Kidney (tissue), 14 donors: ENCODE measurements around the gene FANCC. TPM values are rescaled to one million over a fixed set of nuclear protein-coding genes. Genes with fewer than 3 reads are reported as not detected.

ENCODE experiments used
- DNase-seq, 5 donors: peaks; one replicate each; pipeline ENCODE4 v3.0.0-alpha.2; 2013 to 2020
- FAIRE-seq: peaks from 2 replicates; lab custom pipeline; 2012; peaks lifted over from hg19 to GRCh38; lab: Jason Lieb, UNC
- H3K27ac ChIP-seq, 2 donors: one replicate each; pipeline ENCODE4 v1.7.0; 2013; ENCODE audit warnings: low read depth in 2 of 2, low read length in 2 of 2, inconsistent platforms in 1 of 2
- H3K27me3 ChIP-seq: one replicate; pipeline ENCODE4 v1.7.1; 2013; ENCODE audit warnings: low read length, inconsistent platforms; ENCODE audit not compliant: control insufficient read depth, insufficient read depth
- H3K36me3 ChIP-seq, 3 donors: one replicate each; pipeline versions ENCODE4 v1.7.0 to v1.7.1; 2013; ENCODE audit warnings: low read length in 3 of 3, control low read depth in 1 of 3, inconsistent platforms in 1 of 3; ENCODE audit not compliant: insufficient read depth in 3 of 3, control insufficient read depth in 2 of 3
- H3K4me1 ChIP-seq, 3 donors: one replicate each; pipeline versions ENCODE4 v1.7.0 to v1.7.1; 2013; ENCODE audit warnings: low read length in 3 of 3, inconsistent platforms in 1 of 3, low read depth in 1 of 3; ENCODE audit not compliant: control insufficient read depth in 2 of 3, insufficient read depth in 2 of 3
- H3K4me3 ChIP-seq, 3 donors: one replicate each; pipeline versions ENCODE4 v1.7.0 to v1.8.1; 2013; ENCODE audit warnings: low read length in 3 of 3, control low read depth in 1 of 3, inconsistent platforms in 1 of 3
- H3K9ac ChIP-seq, 3 donors: one replicate each; pipeline versions ENCODE4 v1.7.0 to v1.7.1; 2013; ENCODE audit warnings: low read length in 3 of 3, control low read depth in 1 of 3, inconsistent platforms in 1 of 3
- H3K9me3 ChIP-seq, 3 donors: one replicate each; pipeline versions ENCODE4 v1.7.0 to v1.7.1; 2013; ENCODE audit warnings: low read length in 3 of 3, control low read depth in 1 of 3, inconsistent platforms in 1 of 3; ENCODE audit not compliant: control insufficient read depth in 2 of 3, insufficient read depth in 1 of 3
- CTCF ChIP-seq: IDR thresholded peaks from 3 replicates; pipeline ENCODE4 v1.5.1; 2012; ENCODE audit warnings: mild to moderate bottlenecking, moderate library complexity, borderline replicate concordance; ENCODE audit not compliant: insufficient read depth; ENCODE audit errors: extremely low read depth
- intact Hi-C: fragments of 100-400 bp; cut with DNase I; formaldehyde crosslinking; loops from one replicate; pipeline ENCODE4 v1.11.1; 2022
- polyA plus RNA-seq: library from polyadenylated mRNA; stranded (reverse); fragments of 350-450 nt; fragmentation: Illumina TruSeq; extraction: RNeasy Lipid Tissue Mini Kit (QIAGEN cat#74804); gene quantifications from one replicate; pipeline ENCODE4 v1.2.3, GENCODE V29; 2014; ENCODE audit warnings: low read depth, low replicate concordance; ENCODE audit not compliant: insufficient read depth
- total RNA-seq: library from RNA; stranded (reverse); fragmentation: NEBNext Ultra II Directional; extraction: Animal tissue kit (Norgen Biotek cat#: 25700); gene quantifications from one replicate; pipeline ENCODE4 v1.2.1, GENCODE V29; 2021
- donor health status: control.
- donor health status: control.
- donor health status: control.
- donor health status: control.
- donor health status: control.
- donor health status: DM: yes; HTN: yes; CAD: no.
- donor health status: Normal renal cell carcinoma (clear cell type).

Gene FANCC
- total and polyA plus RNA-seq, 2 donors from 2014 or later: 7.5 to 10.8 TPM

GRCh38 chr9:95094002-95094401 lies 223.5 kb downstream of the FANCC start:
- no peak overlapping the region for H3K27ac ChIP-seq
- H3K9me3 ChIP-seq: no peaks in the 10 kb centered on the region
- no peaks in the 10 kb centered on the region for H3K36me3 ChIP-seq
- intact Hi-C loops: no loop called here
- H3K9ac ChIP-seq: no peak overlapping the region
- no peak for TF ChIP-seq CTCF
- DNase-seq (no peak), FAIRE-seq (no peak)
- no peaks in the 10 kb centered on the region for H3K27me3 ChIP-seq
- H3K4me1 ChIP-seq: peaks cover 6 to 33% (median 26%) of the 10 kb centered on the region in 3 donors
- no peak overlapping the region for H3K4me3 ChIP-seq

GRCh38 chr9:95093586-95093985 lies 223.9 kb downstream of the FANCC start:
- FAIRE-seq (no peak), DNase-seq (no peak)
- no peak for TF ChIP-seq CTCF
- no peak overlapping the region for H3K4me3 ChIP-seq
- intact Hi-C loops: no loop called here
- no peaks in the 10 kb centered on the region for H3K36me3 ChIP-seq
- H3K9ac ChIP-seq: no peak overlapping the region
- no peaks in the 10 kb centered on the region for H3K9me3 ChIP-seq
- no peaks in the 10 kb centered on the region for H3K27me3 ChIP-seq
- H3K27ac ChIP-seq: no peak overlapping the region
- peaks cover 6 to 36% (median 30%) of the 10 kb centered on the region in 3 donors for H3K4me1 ChIP-seq

DNA sequence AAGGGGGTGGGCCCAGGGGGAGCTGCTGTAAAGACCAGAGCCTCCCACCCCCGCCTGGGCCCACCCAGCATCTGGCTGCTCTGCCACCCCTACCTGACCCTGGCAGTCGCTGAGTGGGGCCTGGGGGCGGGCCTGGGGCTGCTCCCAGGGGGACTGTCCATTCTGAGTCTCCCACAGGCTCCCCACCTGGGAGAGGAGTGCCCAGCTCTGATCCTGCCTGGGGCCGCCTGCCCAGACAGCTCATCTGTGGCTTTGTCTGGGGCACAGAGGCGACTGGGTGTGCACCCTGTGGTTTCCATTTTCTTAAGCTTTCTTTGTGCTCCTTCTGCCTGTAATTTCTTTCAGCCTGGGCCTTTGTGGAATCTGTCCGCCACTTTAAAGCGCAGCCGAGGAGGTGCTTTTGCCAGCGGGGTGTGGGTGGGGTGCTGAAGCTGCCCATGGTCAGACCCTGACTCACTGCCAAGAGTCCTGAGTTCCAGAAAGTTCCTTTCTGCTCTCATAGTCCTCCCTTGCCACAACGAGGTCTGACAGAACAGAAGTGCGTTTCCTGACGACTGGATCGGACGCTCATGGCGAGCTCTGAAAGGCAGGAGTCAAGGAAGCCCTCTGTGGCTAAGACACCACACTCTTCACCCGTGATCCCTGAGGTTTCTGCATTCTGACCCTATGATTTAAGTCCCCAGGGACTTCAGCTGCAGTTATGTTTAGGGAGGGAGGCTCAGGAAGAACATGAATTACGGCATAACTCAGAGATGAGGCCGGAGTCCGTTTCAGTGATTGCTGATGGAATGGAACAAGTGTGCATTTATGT lies 225.0 kb downstream of the FANCC start:
- no peaks in the 10 kb centered on the region for H3K27me3 ChIP-seq
- FAIRE-seq: no peak

More for the DNA sequence above, 225.0 kb downstream of the FANCC start:
- H3K4me3 ChIP-seq: no peak overlapping the region
- TF ChIP-seq CTCF: no peak
- H3K9ac ChIP-seq: peak overlapping the region in 1 of 3 donors; percentile 43
- intact Hi-C loops: no loop called here
- H3K4me1 ChIP-seq: peaks cover 4 to 39% (median 31%) of the 10 kb centered on the region in 3 donors
- H3K27ac ChIP-seq: peak overlapping the region; percentile 56 to 69
- peak in 3 of 5 donors; percentile 43 to 78 (median 61) for DNase-seq
- H3K36me3 ChIP-seq: peaks cover 0 to 4% (median 0%) of the 10 kb centered on the region in 3 donors
- H3K9me3 ChIP-seq: no peaks in the 10 kb centered on the region
